HCT116 (cell line): ENCODE data around the gene EHD3. TPM values are rescaled to one million over a fixed set of nuclear protein-coding genes. Genes with fewer than 3 reads are reported as not detected.

ENCODE experiments used
- ATAC-seq: fragments of 200-7000 bp; cut with Tn5 transposase; 2 replicates; pipeline ENCODE4 v1.9.1; 2020; ENCODE audit warnings: mild to moderate bottlenecking, moderate library complexity
- BruUV-seq: library from RNA; stranded (reverse); fragments of 400-500 nt; replicated peaks from 2 replicates; lab custom pipeline; 2021; lab: Mats Ljungman, UMichigan
- CTCF ChIA-PET: fragments of 300-600 bp; sonication (Branson Sonifier 250); formaldehyde crosslinking; loops from one replicate; lab custom pipeline; 2021; ENCODE audit warnings: antibody characterized with exemption; lab: Charles Lee
- POLR2A ChIA-PET: fragments of 300-600, 350-600 bp; sonication (Branson Sonifier 250); formaldehyde crosslinking; loops from one replicate; lab custom pipeline; 2021; ENCODE audit warnings: antibody characterized with exemption; lab: Charles Lee
- RAD21 ChIA-PET, 2 experiments: fragments of 300-600 bp; sonication (Branson Sonifier 250); formaldehyde crosslinking; loops; one replicate each; lab custom pipeline; 2023; ENCODE audit warnings: low total read pairs in 2 of 2; ENCODE audit not compliant: uncharacterized antibody in 2 of 2, unreplicated experiment in 2 of 2, low non-redundant PET in 1 of 2; lab: Charles Lee
- DNase-seq: peaks from one replicate; pipeline ENCODE4 v3.0.0-alpha.2; 2010; ENCODE audit warnings: low read depth, low spot score
- H2AFZ ChIP-seq: fragments of 200-600 bp; shearing (Covaris generic), sonication (generic); 2 replicates; pipeline ENCODE4 v1.6.1; 2017; ENCODE audit warnings: low read depth, mixed run types, mixed read lengths, antibody characterized with exemption, low read length; ENCODE audit not compliant: poor library complexity, severe bottlenecking
- H3K27ac ChIP-seq: 2 replicates; pipeline ENCODE4 v1.5.1; 2012; ENCODE audit warnings: low read depth, low read length
- H3K27me3 ChIP-seq: fragments of 200-600 bp; sonication (generic); 2 replicates; pipeline ENCODE4 v1.6.1; 2016; ENCODE audit warnings: mixed run types, low read length, mixed read lengths; ENCODE audit not compliant: insufficient read depth
- H3K36me3 ChIP-seq, 2 experiments: fragments of 200-500 bp in 1 of 2; fragments of 200-600 bp in 1 of 2; sonication (Bioruptor generic) in 1 of 2; sonication (generic) in 1 of 2; 2 replicates each; pipeline versions ENCODE4 v1.5.1 to v1.6.1; 2014 to 2016; ENCODE audit warnings: low read length in 2 of 2, inconsistent platforms in 1 of 2, mixed read lengths in 1 of 2, mixed run types in 1 of 2; ENCODE audit not compliant: insufficient read depth in 2 of 2, control insufficient read depth in 1 of 2
- H3K4me1 ChIP-seq, 2 experiments: fragments of 200-600 bp in 1 of 2; sonication (generic) in 1 of 2; 2 replicates each; pipeline versions ENCODE4 v1.5.1 to v1.6.1; 2012 to 2017; ENCODE audit warnings: low read length in 2 of 2, inconsistent platforms in 1 of 2, mild to moderate bottlenecking in 1 of 2, mixed read lengths in 1 of 2, mixed run types in 1 of 2, moderate library complexity in 1 of 2; ENCODE audit not compliant: insufficient read depth in 2 of 2, control insufficient read depth in 1 of 2
- H3K4me2 ChIP-seq: fragments of 200-600 bp; sonication (generic); 2 replicates; pipeline ENCODE4 v1.6.1; 2017; ENCODE audit warnings: mixed run types, low read length, mixed read lengths
- H3K4me3 ChIP-seq, 2 experiments: fragments of 200-600 bp in 1 of 2; sonication (generic) in 1 of 2; replicated peaks in 1 of 2; 2 replicates each; pipeline ENCODE4 v1.5.1; 2011 to 2016; ENCODE audit warnings: low read length in 2 of 2, control low read depth in 1 of 2, low read depth in 1 of 2, mild to moderate bottlenecking in 1 of 2, mixed read lengths in 1 of 2, mixed run types in 1 of 2
- H3K79me2 ChIP-seq: fragments of 200-600 bp; sonication (generic); 2 replicates; pipeline ENCODE4 v1.6.1; 2017; ENCODE audit warnings: mild to moderate bottlenecking, mixed run types, low read length, moderate library complexity, mixed read lengths; ENCODE audit not compliant: insufficient read depth
- H3K9ac ChIP-seq: fragments of 200-600 bp; sonication (generic); 2 replicates; pipeline ENCODE4 v1.6.1; 2016; ENCODE audit warnings: low read length, mixed read lengths
- H3K9me2 ChIP-seq: fragments of 200-600 bp; sonication (generic), shearing (Covaris generic); 2 replicates; pipeline ENCODE4 v1.6.1; 2017; ENCODE audit warnings: mixed run types, mild to moderate bottlenecking, moderate library complexity; ENCODE audit not compliant: insufficient read depth
- H3K9me3 ChIP-seq, 2 experiments: fragments of 200-500 bp in 1 of 2; fragments of 200-600 bp in 1 of 2; sonication (Bioruptor generic) in 1 of 2; sonication (generic) in 1 of 2; 2 replicates each; pipeline ENCODE4 v1.6.1; 2014 to 2017; ENCODE audit warnings: low read length in 2 of 2, mixed read lengths in 2 of 2, inconsistent platforms in 1 of 2, low read depth in 1 of 2, mild to moderate bottlenecking in 1 of 2, mixed run types in 1 of 2, moderate library complexity in 1 of 2; ENCODE audit not compliant: control insufficient read depth in 1 of 2, insufficient read depth in 1 of 2
- H4K20me1 ChIP-seq: fragments of 200-600 bp; sonication (generic), shearing (Covaris generic); 2 replicates; pipeline ENCODE4 v1.6.1; 2017; ENCODE audit warnings: mixed run types, mild to moderate bottlenecking, moderate library complexity; ENCODE audit not compliant: insufficient read depth
- CEBPB ChIP-seq: IDR thresholded peaks from 2 replicates; pipeline ENCODE4 v1.6.1; 2012; ENCODE audit warnings: low read depth
- EGR1 ChIP-seq: IDR thresholded peaks from 2 replicates; pipeline ENCODE4 v1.6.1; 2012; ENCODE audit warnings: low read depth
- ELF1 ChIP-seq: IDR thresholded peaks from 2 replicates; pipeline ENCODE4 v1.6.1; 2012; ENCODE audit warnings: low read depth, borderline replicate concordance
- EZH2 ChIP-seq: fragments of 200-600 bp; sonication (generic); IDR thresholded peaks from 2 replicates; pipeline ENCODE4 v1.6.1; 2017; ENCODE audit warnings: antibody characterized with exemption, mixed run types
- JUND ChIP-seq: IDR thresholded peaks from 2 replicates; pipeline ENCODE4 v1.6.1; 2012
- POLR2A ChIP-seq: IDR thresholded peaks from 2 replicates; pipeline ENCODE4 v1.7.0; 2011; ENCODE audit warnings: borderline replicate concordance; ENCODE audit not compliant: insufficient read depth, insufficient read length; ENCODE audit errors: extremely low read depth
- POLR2AphosphoS5 ChIP-seq: IDR thresholded peaks from 2 replicates; pipeline ENCODE4 v1.6.1; 2011; ENCODE audit warnings: mild to moderate bottlenecking, low read depth, low read length, moderate library complexity
- YY1 ChIP-seq: IDR thresholded peaks from 2 replicates; pipeline ENCODE4 v1.6.1; 2011; ENCODE audit warnings: low read length, low read depth, moderate library complexity, mild to moderate bottlenecking; ENCODE audit not compliant: insufficient replicate concordance; ENCODE audit errors: extremely low read depth
- intact Hi-C: fragments of 100-400 bp; cut with micrococcal nuclease; formaldehyde crosslinking; loops from 2 replicates; pipeline ENCODE4 v1.10.0; 2022
- total RNA-seq: library from RNA; stranded (reverse); gene quantifications from one replicate; pipeline ENCODE4 v1.2.1, GENCODE V29; 2021; ENCODE audit not compliant: unreplicated experiment
- TF ChIP-seq, protein P1 (sequence below): IDR thresholded peaks from 2 replicates; pipeline ENCODE4 v1.6.1; 2011; ENCODE audit warnings: mild to moderate bottlenecking, low read length, moderate library complexity; ENCODE audit not compliant: insufficient replicate concordance; ENCODE audit errors: extremely low read depth
- TF ChIP-seq, protein P2 (sequence below): IDR thresholded peaks from 2 replicates; pipeline ENCODE4 v1.6.1; 2012
- TF ChIP-seq, protein P3 (sequence below): IDR thresholded peaks from 2 replicates; pipeline ENCODE4 v1.6.1; 2012

Gene EHD3
- total RNA-seq, 1 experiment from 2014 or later: not detected

DNA sequence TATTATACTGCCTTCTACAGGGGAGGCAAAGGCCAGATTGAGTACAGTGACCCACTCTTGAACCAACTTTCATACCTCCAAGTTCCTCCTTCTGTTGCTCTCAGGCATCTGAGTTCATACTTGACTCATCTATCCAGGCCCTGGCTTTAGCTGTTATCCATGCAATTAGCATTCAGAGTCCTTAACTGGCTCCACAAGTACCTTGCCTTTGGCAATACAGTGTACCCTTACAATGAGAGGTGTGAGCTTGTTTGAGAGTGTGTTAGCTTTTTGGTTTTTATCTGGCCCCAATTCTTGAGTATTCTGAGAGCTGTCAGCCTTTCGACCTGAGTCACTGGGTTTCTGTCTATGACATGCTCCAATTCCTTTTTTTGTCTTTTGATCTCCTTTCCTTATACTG lies 60.2 kb downstream of the EHD3 start:
- H3K27me3 ChIP-seq: peaks cover 9% of the 10 kb centered on the region; the same call in 1 of the 2 replicates
- no peak for ATAC-seq
- RAD21 ChIA-PET: no interaction called here
- no peaks in the 10 kb centered on the region; a peak in 1 of 4 replicates for H3K4me1 ChIP-seq
- H4K20me1 ChIP-seq: no peaks in the 10 kb centered on the region
- no peak overlapping the region for H3K27ac ChIP-seq
- H3K79me2 ChIP-seq: no peaks in the 10 kb centered on the region
- no peaks in the 10 kb centered on the region for H3K36me3 ChIP-seq
- no peak overlapping the region for H3K4me2 ChIP-seq
- no peak overlapping the region for H3K4me3 ChIP-seq
- POLR2A ChIA-PET: no interaction called here
- H3K9ac ChIP-seq: no peak overlapping the region
- H2AFZ ChIP-seq: no peak overlapping the region
- H3K9me2 ChIP-seq: no peaks in the 10 kb centered on the region
- BruUV-seq: no TSS peak
- intact Hi-C loops: no loop called here
- CTCF ChIA-PET: no interaction called here
- H3K9me3 ChIP-seq: no peaks in the 10 kb centered on the region
- DNase-seq: no peak
- TF ChIP-seq JUND: no peak
- no peak for TF ChIP-seq POLR2AphosphoS5
- TF ChIP-seq EGR1: no peak
- TF ChIP-seq, protein P1, sequence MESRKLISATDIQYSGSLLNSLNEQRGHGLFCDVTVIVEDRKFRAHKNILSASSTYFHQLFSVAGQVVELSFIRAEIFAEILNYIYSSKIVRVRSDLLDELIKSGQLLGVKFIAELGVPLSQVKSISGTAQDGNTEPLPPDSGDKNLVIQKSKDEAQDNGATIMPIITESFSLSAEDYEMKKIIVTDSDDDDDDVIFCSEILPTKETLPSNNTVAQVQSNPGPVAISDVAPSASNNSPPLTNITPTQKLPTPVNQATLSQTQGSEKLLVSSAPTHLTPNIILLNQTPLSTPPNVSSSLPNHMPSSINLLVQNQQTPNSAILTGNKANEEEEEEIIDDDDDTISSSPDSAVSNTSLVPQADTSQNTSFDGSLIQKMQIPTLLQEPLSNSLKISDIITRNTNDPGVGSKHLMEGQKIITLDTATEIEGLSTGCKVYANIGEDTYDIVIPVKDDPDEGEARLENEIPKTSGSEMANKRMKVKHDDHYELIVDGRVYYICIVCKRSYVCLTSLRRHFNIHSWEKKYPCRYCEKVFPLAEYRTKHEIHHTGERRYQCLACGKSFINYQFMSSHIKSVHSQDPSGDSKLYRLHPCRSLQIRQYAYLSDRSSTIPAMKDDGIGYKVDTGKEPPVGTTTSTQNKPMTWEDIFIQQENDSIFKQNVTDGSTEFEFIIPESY: no peak
- no peak for TF ChIP-seq YY1
- no peak for TF ChIP-seq CEBPB
- no peak for TF ChIP-seq EZH2
- TF ChIP-seq, protein P2, sequence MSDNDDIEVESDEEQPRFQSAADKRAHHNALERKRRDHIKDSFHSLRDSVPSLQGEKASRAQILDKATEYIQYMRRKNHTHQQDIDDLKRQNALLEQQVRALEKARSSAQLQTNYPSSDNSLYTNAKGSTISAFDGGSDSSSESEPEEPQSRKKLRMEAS: no peak
- no peak for TF ChIP-seq ELF1
- TF ChIP-seq, protein P3, sequence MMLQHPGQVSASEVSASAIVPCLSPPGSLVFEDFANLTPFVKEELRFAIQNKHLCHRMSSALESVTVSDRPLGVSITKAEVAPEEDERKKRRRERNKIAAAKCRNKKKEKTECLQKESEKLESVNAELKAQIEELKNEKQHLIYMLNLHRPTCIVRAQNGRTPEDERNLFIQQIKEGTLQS: no peak
- TF ChIP-seq POLR2A: no peak
